RWPE2 (cell line): ENCODE data around the gene SRRM2.

Experiments used
- ATAC-seq: fragments of 200-7000 bp; cut with Tn5 transposase; 3 replicates; pipeline ENCODE4 v1.9.1; 2021; ENCODE audit warnings: low read depth
- DNase-seq: peaks from one replicate; pipeline ENCODE4 v3.0.0-alpha.2; 2020; ENCODE audit warnings: low spot score
- H3K27ac ChIP-seq: fragments of 450-650 bp; 2 replicates; pipeline ENCODE4 v1.5.1; 2017; ENCODE audit warnings: mild to moderate bottlenecking; ENCODE audit not compliant: poor library complexity, severe bottlenecking
- H3K27me3 ChIP-seq: fragments of 250-450 bp; sonication (Bioruptor Pico); 2 replicates; pipeline ENCODE4 v1.5.1; 2021; ENCODE audit warnings: mild to moderate bottlenecking, moderate library complexity; ENCODE audit not compliant: insufficient read depth, poor library complexity, severe bottlenecking
- H3K36me3 ChIP-seq: fragments of 250-450 bp; sonication (Bioruptor Pico); 2 replicates; pipeline ENCODE4 v1.5.1; 2020; ENCODE audit warnings: low read depth, mild to moderate bottlenecking, moderate library complexity
- H3K4me1 ChIP-seq: fragments of 250-450 bp; sonication (Bioruptor Pico); 2 replicates; pipeline ENCODE4 v1.5.1; 2021; ENCODE audit warnings: mild to moderate bottlenecking, moderate library complexity; ENCODE audit not compliant: insufficient read depth, poor library complexity, severe bottlenecking
- H3K4me3 ChIP-seq: fragments of 250-450 bp; sonication (Bioruptor Pico); 2 replicates; pipeline ENCODE4 v1.5.1; 2021; ENCODE audit warnings: mild to moderate bottlenecking, moderate library complexity; ENCODE audit not compliant: severe bottlenecking
- H3K9me3 ChIP-seq: fragments of 250-450 bp; sonication (Bioruptor Pico); 2 replicates; pipeline ENCODE4 v1.5.1; 2021; ENCODE audit warnings: mild to moderate bottlenecking, moderate library complexity; ENCODE audit not compliant: severe bottlenecking
- CTCF ChIP-seq: fragments of 450-650 bp; IDR thresholded peaks from one replicate; pipeline ENCODE4 v1.5.1; 2017; ENCODE audit warnings: mild to moderate bottlenecking, moderate library complexity; ENCODE audit not compliant: poor library complexity, severe bottlenecking

Gene SRRM2

GRCh38 chr16:2743007-2743810 lies 9.2 kb upstream of the SRRM2 start:
- ATAC-seq: no peak
- no peak overlapping the region for H3K27ac ChIP-seq
- no peak for DNase-seq
- no peaks in the 10 kb centered on the region for H3K9me3 ChIP-seq
- TF ChIP-seq CTCF: no peak
- H3K27me3 ChIP-seq: no peaks in the 10 kb centered on the region
- no peaks in the 10 kb centered on the region for H3K4me1 ChIP-seq
- no peak overlapping the region for H3K4me3 ChIP-seq
- H3K36me3 ChIP-seq: no peaks in the 10 kb centered on the region

GRCh38 chr16:2744711-2745110 lies 7.7 kb upstream of the SRRM2 start:
- no peak overlapping the region for H3K4me3 ChIP-seq
- H3K9me3 ChIP-seq: no peaks in the 10 kb centered on the region
- no peak overlapping the region for H3K27ac ChIP-seq
- no peak for ATAC-seq
- DNase-seq: no peak
- no peaks in the 10 kb centered on the region for H3K36me3 ChIP-seq
- no peak for TF ChIP-seq CTCF
- no peaks in the 10 kb centered on the region for H3K4me1 ChIP-seq
- no peaks in the 10 kb centered on the region for H3K27me3 ChIP-seq

GRCh38 chr16:2745116-2745890 lies 7.1 kb upstream of the SRRM2 start:
- Histone ChIP-seq H3K27me3 (no peaks in the 10 kb centered on the region), H3K4me1 (no peaks in the 10 kb centered on the region), H3K36me3 (no peaks in the 10 kb centered on the region), H3K4me3 (no peak overlapping the region), H3K9me3 (no peaks in the 10 kb centered on the region), H3K27ac (no peak overlapping the region)
- TF ChIP-seq CTCF: no peak
- no peak for ATAC-seq
- no peak for DNase-seq

- Histone ChIP-seq H3K4me3 (no peak overlapping the region), H3K27ac (no peak overlapping the region), H3K9me3 (no peaks in the 10 kb centered on the region), H3K4me1 (no peaks in the 10 kb centered on the region), H3K36me3 (no peaks in the 10 kb centered on the region), H3K27me3 (no peaks in the 10 kb centered on the region)
- DNase-seq (no peak), ATAC-seq (no peak)
- TF ChIP-seq CTCF: no peak
These were observed 6.5 kb upstream of the SRRM2 start for GRCh38 chr16:2745961-2746360.
